ENCODE results near the gene NSUN6.
"Not testable (repeated sequence)": the region's sequence is repeated elsewhere in the genome, so short reads cannot be mapped to it uniquely, and the experiment has no call there.

Gene NSUN6

DNA sequence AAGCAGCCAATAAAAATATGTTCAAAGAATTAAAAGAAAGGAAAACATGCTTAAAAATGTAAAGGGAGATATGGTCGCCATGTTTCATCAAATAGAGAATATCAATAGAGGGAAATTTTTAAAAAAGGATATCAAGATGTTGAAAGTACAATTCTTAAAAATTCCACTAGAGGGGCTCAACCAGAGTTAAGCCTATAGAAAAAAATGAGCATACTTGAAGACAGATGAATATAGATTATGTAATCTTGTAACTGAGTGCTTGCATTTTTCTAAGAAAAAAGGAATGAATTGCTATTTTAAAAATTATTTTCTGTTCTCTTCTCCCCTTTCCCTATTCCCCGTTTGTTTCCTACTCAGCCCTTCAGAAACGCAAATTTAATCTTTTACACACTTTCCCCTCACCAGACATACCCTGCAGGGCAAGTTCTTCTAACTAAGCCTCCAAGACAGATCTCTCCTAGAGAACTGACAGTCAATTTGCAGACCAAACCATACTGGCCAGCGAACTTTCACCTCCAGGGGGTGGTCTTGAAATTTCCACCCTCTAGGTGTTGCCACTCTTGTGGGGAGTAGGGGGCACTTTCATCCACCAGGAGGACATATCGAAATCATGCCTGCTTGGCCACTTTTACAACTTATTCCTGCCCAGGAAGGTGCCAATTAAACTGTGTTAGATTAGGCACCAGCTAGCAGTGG, 67.7 kb downstream of the NSUN6 start:
- Histone ChIP-seq H3K9me3 (ENCODE audit: control insufficient read depth in 2 of 2, low read length in 2 of 2) (no peaks in the 10 kb centered on the region), H3K4me3 (ENCODE audit: low read length in 2 of 2) (no peak overlapping the region), H3K4me1 (ENCODE audit: control insufficient read depth in 2 of 2, insufficient read depth in 2 of 2, low read length in 2 of 2) (no peaks in the 10 kb centered on the region), H3K27ac (ENCODE audit: low read depth in 2 of 2, low read length in 2 of 2) (no peak overlapping the region), H3K36me3 (ENCODE audit: control insufficient read depth in 2 of 2, insufficient read depth in 2 of 2, low read length in 2 of 2) (peaks cover 0 to 15% of the 10 kb centered on the region in 2 donors), H3K27me3 (ENCODE audit: control insufficient read depth in 2 of 2, insufficient read depth in 2 of 2, low read length in 2 of 2) (no peaks in the 10 kb centered on the region), H3K9ac (ENCODE audit: low read depth in 1 of 2, low read length in 2 of 2) (no peak overlapping the region)

- H3K9me3 ChIP-seq (ENCODE audit: control insufficient read depth in 2 of 2, low read length in 2 of 2) = no peaks in the 10 kb centered on the region
- no peak overlapping the region for H3K4me3 ChIP-seq (ENCODE audit: low read length in 2 of 2)
- H3K9ac ChIP-seq (ENCODE audit: low read depth in 1 of 2, low read length in 2 of 2) = no peak overlapping the region
- H3K4me1 ChIP-seq (ENCODE audit: control insufficient read depth in 2 of 2, insufficient read depth in 2 of 2, low read length in 2 of 2) = no peaks in the 10 kb centered on the region
- peaks cover 0 to 10% of the 10 kb centered on the region in 2 donors for H3K36me3 ChIP-seq (ENCODE audit: control insufficient read depth in 2 of 2, insufficient read depth in 2 of 2, low read length in 2 of 2)
- H3K27me3 ChIP-seq (ENCODE audit: control insufficient read depth in 2 of 2, insufficient read depth in 2 of 2, low read length in 2 of 2) = no peaks in the 10 kb centered on the region
- no peak overlapping the region for H3K27ac ChIP-seq (ENCODE audit: low read depth in 2 of 2, low read length in 2 of 2)
These were observed 68.6 kb downstream of the NSUN6 start for GRCh38 chr10:18582803-18583202.

- Histone ChIP-seq H3K27me3 (ENCODE audit: control insufficient read depth in 2 of 2, insufficient read depth in 2 of 2, low read length in 2 of 2) (no peaks in the 10 kb centered on the region), H3K4me3 (ENCODE audit: low read length in 2 of 2) (no peak overlapping the region), H3K36me3 (ENCODE audit: control insufficient read depth in 2 of 2, insufficient read depth in 2 of 2, low read length in 2 of 2) (peaks cover 0 to 6% of the 10 kb centered on the region in 2 donors), H3K27ac (ENCODE audit: low read depth in 2 of 2, low read length in 2 of 2) (no peak overlapping the region), H3K4me1 (ENCODE audit: control insufficient read depth in 2 of 2, insufficient read depth in 2 of 2, low read length in 2 of 2) (no peaks in the 10 kb centered on the region), H3K9me3 (ENCODE audit: control insufficient read depth in 2 of 2, low read length in 2 of 2) (no peaks in the 10 kb centered on the region), H3K9ac (ENCODE audit: low read depth in 1 of 2, low read length in 2 of 2) (no peak overlapping the region)
These were observed 73.3 kb downstream of the NSUN6 start for GRCh38 chr10:18577823-18578685.

- no peak overlapping the region for H3K9ac ChIP-seq (ENCODE audit: low read depth in 1 of 2, low read length in 2 of 2)
- H3K4me1 ChIP-seq (ENCODE audit: control insufficient read depth in 2 of 2, insufficient read depth in 2 of 2, low read length in 2 of 2) = no peaks in the 10 kb centered on the region
- H3K9me3 ChIP-seq (ENCODE audit: control insufficient read depth in 2 of 2, low read length in 2 of 2) = no peaks in the 10 kb centered on the region
- H3K4me3 ChIP-seq (ENCODE audit: low read length in 2 of 2) = no peak overlapping the region
- no peaks in the 10 kb centered on the region for H3K27me3 ChIP-seq (ENCODE audit: control insufficient read depth in 2 of 2, insufficient read depth in 2 of 2, low read length in 2 of 2)
- no peak overlapping the region for H3K27ac ChIP-seq (ENCODE audit: low read depth in 2 of 2, low read length in 2 of 2)
- peaks cover 0 to 2% of the 10 kb centered on the region in 2 donors for H3K36me3 ChIP-seq (ENCODE audit: control insufficient read depth in 2 of 2, insufficient read depth in 2 of 2, low read length in 2 of 2)
These were observed 74.8 kb downstream of the NSUN6 start for GRCh38 chr10:18576586-18576985.

- H3K9me3 ChIP-seq (ENCODE audit: control insufficient read depth in 2 of 2, low read length in 2 of 2) = peaks cover 3% of the 10 kb centered on the region in 2 donors
- H3K4me3 ChIP-seq (ENCODE audit: low read length in 2 of 2) = no peak overlapping the region
- H3K36me3 ChIP-seq (ENCODE audit: control insufficient read depth in 2 of 2, insufficient read depth in 2 of 2, low read length in 2 of 2) = no peaks in the 10 kb centered on the region
These were observed 78.3 kb downstream of the NSUN6 start for GRCh38 chr10:18572959-18573561.

DNA sequence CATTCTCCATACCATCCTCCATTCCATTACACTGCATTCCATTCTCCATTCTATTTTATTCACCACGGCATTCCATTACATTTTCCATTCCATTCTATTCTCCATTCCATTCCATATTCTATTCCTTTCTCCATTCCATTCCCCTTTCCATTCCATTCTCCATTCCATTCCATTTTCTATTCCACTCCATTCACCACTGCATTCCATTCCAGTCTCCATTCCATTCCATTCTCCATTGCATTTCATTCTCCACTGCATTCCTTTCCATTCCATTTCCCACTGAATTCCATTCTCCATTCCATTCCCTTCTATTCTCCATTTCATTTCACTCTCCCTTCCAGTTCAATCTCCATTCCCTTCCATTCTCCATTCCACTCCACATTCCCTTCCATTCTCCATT, 79.6 kb downstream of the NSUN6 start:
- no peaks in the 10 kb centered on the region for H3K4me1 ChIP-seq (ENCODE audit: control insufficient read depth in 2 of 2, insufficient read depth in 2 of 2, low read length in 2 of 2)
- no peak overlapping the region for H3K4me3 ChIP-seq (ENCODE audit: low read length in 2 of 2)
- no peak overlapping the region for H3K27ac ChIP-seq (ENCODE audit: low read depth in 2 of 2, low read length in 2 of 2)
- no peak overlapping the region for H3K9ac ChIP-seq (ENCODE audit: low read depth in 1 of 2, low read length in 2 of 2)
- peaks cover 3% of the 10 kb centered on the region in 2 donors for H3K9me3 ChIP-seq (ENCODE audit: control insufficient read depth in 2 of 2, low read length in 2 of 2)
- no peaks in the 10 kb centered on the region for H3K36me3 ChIP-seq (ENCODE audit: control insufficient read depth in 2 of 2, insufficient read depth in 2 of 2, low read length in 2 of 2)
- H3K27me3 ChIP-seq (ENCODE audit: control insufficient read depth in 2 of 2, insufficient read depth in 2 of 2, low read length in 2 of 2) = no peaks in the 10 kb centered on the region

More at GRCh38 chr10:18572959-18573561, 78.3 kb downstream of the NSUN6 start:
- Histone ChIP-seq H3K27me3 (ENCODE audit: control insufficient read depth in 2 of 2, insufficient read depth in 2 of 2, low read length in 2 of 2) (no peaks in the 10 kb centered on the region), H3K27ac (ENCODE audit: low read depth in 2 of 2, low read length in 2 of 2) (no peak overlapping the region), H3K9ac (ENCODE audit: low read depth in 1 of 2, low read length in 2 of 2) (no peak overlapping the region), H3K4me1 (ENCODE audit: control insufficient read depth in 2 of 2, insufficient read depth in 2 of 2, low read length in 2 of 2) (no peaks in the 10 kb centered on the region)

DNA sequence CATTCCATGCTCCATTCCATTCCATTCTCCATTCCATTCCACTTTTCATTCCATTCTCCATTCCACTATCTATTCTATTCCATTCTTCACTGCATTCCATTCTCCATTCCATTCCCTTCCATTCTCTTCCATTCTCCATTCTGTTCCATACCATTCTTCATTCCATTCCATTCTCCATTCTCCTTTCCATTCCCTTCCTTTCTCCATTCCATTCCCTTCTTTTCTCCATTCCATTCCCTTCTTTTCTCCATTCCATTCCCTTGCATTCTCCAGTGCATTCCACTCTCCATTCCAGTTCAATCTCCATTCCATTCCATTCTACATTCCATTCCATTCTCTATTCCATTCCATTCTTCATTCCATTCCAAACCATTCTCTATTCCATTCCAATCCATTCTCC, 80.3 kb downstream of the NSUN6 start:
- H3K36me3 ChIP-seq (ENCODE audit: control insufficient read depth in 2 of 2, insufficient read depth in 2 of 2, low read length in 2 of 2) = no peaks in the 10 kb centered on the region
- H3K9me3 ChIP-seq (ENCODE audit: control insufficient read depth in 2 of 2, low read length in 2 of 2) = peaks cover 3% of the 10 kb centered on the region in 2 donors
- H3K27me3 ChIP-seq (ENCODE audit: control insufficient read depth in 2 of 2, insufficient read depth in 2 of 2, low read length in 2 of 2) = no peaks in the 10 kb centered on the region
- no peak overlapping the region for H3K4me3 ChIP-seq (ENCODE audit: low read length in 2 of 2)
- H3K9ac ChIP-seq (ENCODE audit: low read depth in 1 of 2, low read length in 2 of 2) = no peak overlapping the region
- H3K27ac ChIP-seq (ENCODE audit: low read depth in 2 of 2, low read length in 2 of 2) = no peak overlapping the region
- no peaks in the 10 kb centered on the region for H3K4me1 ChIP-seq (ENCODE audit: control insufficient read depth in 2 of 2, insufficient read depth in 2 of 2, low read length in 2 of 2)

GRCh38 chr10:18570386-18570785, 81.0 kb downstream of the NSUN6 start:
- not testable (repeated sequence) for H3K4me3 ChIP-seq (ENCODE audit: low read length in 2 of 2); H3K27ac ChIP-seq (ENCODE audit: low read depth in 2 of 2, low read length in 2 of 2); H3K27me3 ChIP-seq (ENCODE audit: control insufficient read depth in 2 of 2, insufficient read depth in 2 of 2, low read length in 2 of 2); H3K4me1 ChIP-seq (ENCODE audit: control insufficient read depth in 2 of 2, insufficient read depth in 2 of 2, low read length in 2 of 2); H3K36me3 ChIP-seq (ENCODE audit: control insufficient read depth in 2 of 2, insufficient read depth in 2 of 2, low read length in 2 of 2); H3K9ac ChIP-seq (ENCODE audit: low read depth in 1 of 2, low read length in 2 of 2); H3K9me3 ChIP-seq (ENCODE audit: control insufficient read depth in 2 of 2, low read length in 2 of 2)

DNA sequence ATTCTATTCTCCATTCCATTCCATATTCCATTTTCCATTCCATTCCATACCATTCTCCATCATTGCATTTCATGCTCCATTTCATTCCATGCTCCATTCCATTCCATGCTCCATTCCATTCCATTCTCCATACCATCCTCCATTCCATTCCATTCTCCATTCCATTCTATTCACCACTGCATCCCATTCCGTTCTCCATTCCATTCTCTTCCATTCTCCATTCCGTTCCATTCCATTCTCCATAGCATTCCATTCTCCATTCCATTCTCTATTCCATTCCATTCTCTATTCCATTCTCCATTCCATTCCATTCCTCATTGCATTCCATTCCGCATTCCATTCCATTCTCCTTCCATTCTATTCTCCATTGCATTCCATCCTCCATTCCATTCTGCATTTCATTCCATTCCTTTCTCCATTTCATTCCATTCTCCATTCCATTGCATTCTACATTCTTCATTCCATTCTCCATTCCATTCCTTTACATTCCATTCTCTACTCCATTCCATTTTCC, 84.0 kb downstream of the NSUN6 start:
- H3K9ac ChIP-seq (ENCODE audit: low read depth in 1 of 2, low read length in 2 of 2) = no peak overlapping the region
- H3K9me3 ChIP-seq (ENCODE audit: control insufficient read depth in 2 of 2, low read length in 2 of 2) = peaks cover 3 to 8% of the 10 kb centered on the region in 2 donors
- no peak overlapping the region for H3K27ac ChIP-seq (ENCODE audit: low read depth in 2 of 2, low read length in 2 of 2)
- no peak overlapping the region for H3K4me3 ChIP-seq (ENCODE audit: low read length in 2 of 2)
- H3K36me3 ChIP-seq (ENCODE audit: control insufficient read depth in 2 of 2, insufficient read depth in 2 of 2, low read length in 2 of 2) = no peaks in the 10 kb centered on the region
- H3K27me3 ChIP-seq (ENCODE audit: control insufficient read depth in 2 of 2, insufficient read depth in 2 of 2, low read length in 2 of 2) = no peaks in the 10 kb centered on the region
- no peaks in the 10 kb centered on the region for H3K4me1 ChIP-seq (ENCODE audit: control insufficient read depth in 2 of 2, insufficient read depth in 2 of 2, low read length in 2 of 2)

- Histone ChIP-seq H3K4me3 (ENCODE audit: low read length in 2 of 2) (no peak overlapping the region), H3K9me3 (ENCODE audit: control insufficient read depth in 2 of 2, low read length in 2 of 2) (peaks cover 3 to 8% of the 10 kb centered on the region in 2 donors), H3K27ac (ENCODE audit: low read depth in 2 of 2, low read length in 2 of 2) (no peak overlapping the region), H3K9ac (ENCODE audit: low read depth in 1 of 2, low read length in 2 of 2) (no peak overlapping the region), H3K4me1 (ENCODE audit: control insufficient read depth in 2 of 2, insufficient read depth in 2 of 2, low read length in 2 of 2) (no peaks in the 10 kb centered on the region), H3K36me3 (ENCODE audit: control insufficient read depth in 2 of 2, insufficient read depth in 2 of 2, low read length in 2 of 2) (no peaks in the 10 kb centered on the region), H3K27me3 (ENCODE audit: control insufficient read depth in 2 of 2, insufficient read depth in 2 of 2, low read length in 2 of 2) (no peaks in the 10 kb centered on the region)
These were observed 85.2 kb downstream of the NSUN6 start for GRCh38 chr10:18566177-18566576.

Data from mucosa of rectum (tissue), 2 donors.